Panc1 (cell line): Measurements from ENCODE around the gene ASPHD1.

Experiments used
- CTCF ChIP-seq: fragments of 450-650 bp; IDR thresholded peaks from 2 replicates; pipeline ENCODE4 v1.5.1; 2017; ENCODE audit warnings: mild to moderate bottlenecking
- POLR2AphosphoS5 ChIP-seq: IDR thresholded peaks from 2 replicates; pipeline ENCODE4 v1.6.1; 2012; ENCODE audit warnings: mild to moderate bottlenecking, low read depth, low read length, moderate library complexity
- TF ChIP-seq, protein P1 (sequence below), 2 experiments: IDR thresholded peaks; 2 replicates each; pipeline ENCODE4 v1.6.1; 2011 to 2012; ENCODE audit warnings: low read depth in 2 of 2, control low read depth in 1 of 2, low read length in 1 of 2, mild to moderate bottlenecking in 1 of 2, moderate library complexity in 1 of 2; ENCODE audit not compliant: insufficient read depth in 1 of 2

GRCh38 chr16:29927070-29927905, 27.0 kb downstream of the ASPHD1 start:
- TF ChIP-seq, protein P1, sequence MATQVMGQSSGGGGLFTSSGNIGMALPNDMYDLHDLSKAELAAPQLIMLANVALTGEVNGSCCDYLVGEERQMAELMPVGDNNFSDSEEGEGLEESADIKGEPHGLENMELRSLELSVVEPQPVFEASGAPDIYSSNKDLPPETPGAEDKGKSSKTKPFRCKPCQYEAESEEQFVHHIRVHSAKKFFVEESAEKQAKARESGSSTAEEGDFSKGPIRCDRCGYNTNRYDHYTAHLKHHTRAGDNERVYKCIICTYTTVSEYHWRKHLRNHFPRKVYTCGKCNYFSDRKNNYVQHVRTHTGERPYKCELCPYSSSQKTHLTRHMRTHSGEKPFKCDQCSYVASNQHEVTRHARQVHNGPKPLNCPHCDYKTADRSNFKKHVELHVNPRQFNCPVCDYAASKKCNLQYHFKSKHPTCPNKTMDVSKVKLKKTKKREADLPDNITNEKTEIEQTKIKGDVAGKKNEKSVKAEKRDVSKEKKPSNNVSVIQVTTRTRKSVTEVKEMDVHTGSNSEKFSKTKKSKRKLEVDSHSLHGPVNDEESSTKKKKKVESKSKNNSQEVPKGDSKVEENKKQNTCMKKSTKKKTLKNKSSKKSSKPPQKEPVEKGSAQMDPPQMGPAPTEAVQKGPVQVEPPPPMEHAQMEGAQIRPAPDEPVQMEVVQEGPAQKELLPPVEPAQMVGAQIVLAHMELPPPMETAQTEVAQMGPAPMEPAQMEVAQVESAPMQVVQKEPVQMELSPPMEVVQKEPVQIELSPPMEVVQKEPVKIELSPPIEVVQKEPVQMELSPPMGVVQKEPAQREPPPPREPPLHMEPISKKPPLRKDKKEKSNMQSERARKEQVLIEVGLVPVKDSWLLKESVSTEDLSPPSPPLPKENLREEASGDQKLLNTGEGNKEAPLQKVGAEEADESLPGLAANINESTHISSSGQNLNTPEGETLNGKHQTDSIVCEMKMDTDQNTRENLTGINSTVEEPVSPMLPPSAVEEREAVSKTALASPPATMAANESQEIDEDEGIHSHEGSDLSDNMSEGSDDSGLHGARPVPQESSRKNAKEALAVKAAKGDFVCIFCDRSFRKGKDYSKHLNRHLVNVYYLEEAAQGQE (IDR thresholded peaks at IDR 0.05; ENCODE audit: insufficient read depth in 1 of 2, low read depth in 2 of 2, low read length in 1 of 2): no peak
- TF ChIP-seq CTCF (no peak), POLR2AphosphoS5 (0 out of 2 replicates have a peak, but pooled peaks have one; percentile 37)
